Stimulated activated CD8-positive, alpha-beta memory T cell treated with anti-CD3 and anti-CD28 coated beads, Interleukin-7, amount 100 ng/mL, for 48 hours (primary cell): ENCODE measurements around the gene ICA1L.

ENCODE experiments used
- DNase-seq, 2 donors: peaks; one replicate each; pipeline ENCODE4 v3.0.0-alpha.2; 2020; ENCODE audit warnings: low read depth in 1 of 2; ENCODE audit errors: extremely low read depth in 1 of 2

Gene ICA1L

GRCh38 chr2:202786842-202787241 lies 84.7 kb downstream of the ICA1L start:
- no peak for DNase-seq

GRCh38 chr2:202782940-202783558 lies 88.5 kb downstream of the ICA1L start:
- no peak for DNase-seq

- DNase-seq = no peak
Observed at GRCh38 chr2:202780514-202781021, 91.0 kb downstream of the ICA1L start.

GRCh38 chr2:202778217-202778616 lies 93.3 kb downstream of the ICA1L start:
- DNase-seq = no peak

GRCh38 chr2:202774104-202774503 lies 97.5 kb downstream of the ICA1L start:
- DNase-seq = no peak

- DNase-seq = no peak
Observed at GRCh38 chr2:202773301-202773973, 98.1 kb downstream of the ICA1L start.

GRCh38 chr2:202771741-202772460 lies 99.7 kb downstream of the ICA1L start:
- DNase-seq = no peak

- DNase-seq = no peak
Observed at GRCh38 chr2:202771336-202771735, 100.2 kb downstream of the ICA1L start.

- DNase-seq = no peak
Observed at GRCh38 chr2:202769201-202769600, 102.4 kb downstream of the ICA1L start.

GRCh38 chr2:202768273-202768672 lies 103.3 kb downstream of the ICA1L start:
- no peak for DNase-seq

- no peak for DNase-seq
Observed at GRCh38 chr2:202765436-202765835, 106.1 kb downstream of the ICA1L start.

GRCh38 chr2:202764991-202765390 lies 106.6 kb downstream of the ICA1L start:
- no peak for DNase-seq

GRCh38 chr2:202763916-202764315 lies 107.7 kb downstream of the ICA1L start:
- no peak for DNase-seq

GRCh38 chr2:202762556-202762955 lies 109.0 kb downstream of the ICA1L start:
- DNase-seq = no peak

- no peak for DNase-seq
Observed at GRCh38 chr2:202760848-202761247, 110.7 kb downstream of the ICA1L start.

GRCh38 chr2:202758604-202759003 lies 113.0 kb downstream of the ICA1L start:
- DNase-seq = no peak

GRCh38 chr2:202758128-202758527 lies 113.4 kb downstream of the ICA1L start:
- DNase-seq = no peak

GRCh38 chr2:202757339-202757738 lies 114.2 kb downstream of the ICA1L start:
- DNase-seq = no peak

GRCh38 chr2:202756598-202756997 lies 115.0 kb downstream of the ICA1L start:
- DNase-seq = no peak

- no peak for DNase-seq
Observed at GRCh38 chr2:202754936-202755335, 116.6 kb downstream of the ICA1L start.

GRCh38 chr2:202752071-202752470 lies 119.5 kb downstream of the ICA1L start:
- no peak for DNase-seq
